Fibroblast of skin of abdomen (primary cell): ENCODE results near the gene CSNK2A1.
"Not testable (repeated sequence)": the region's sequence is repeated elsewhere in the genome, so short reads cannot be mapped to it uniquely, and the experiment has no call there.

Source experiments
- DNase-seq: peaks from one replicate; pipeline ENCODE4 v3.0.0-alpha.2; 2013

Gene CSNK2A1

DNA sequence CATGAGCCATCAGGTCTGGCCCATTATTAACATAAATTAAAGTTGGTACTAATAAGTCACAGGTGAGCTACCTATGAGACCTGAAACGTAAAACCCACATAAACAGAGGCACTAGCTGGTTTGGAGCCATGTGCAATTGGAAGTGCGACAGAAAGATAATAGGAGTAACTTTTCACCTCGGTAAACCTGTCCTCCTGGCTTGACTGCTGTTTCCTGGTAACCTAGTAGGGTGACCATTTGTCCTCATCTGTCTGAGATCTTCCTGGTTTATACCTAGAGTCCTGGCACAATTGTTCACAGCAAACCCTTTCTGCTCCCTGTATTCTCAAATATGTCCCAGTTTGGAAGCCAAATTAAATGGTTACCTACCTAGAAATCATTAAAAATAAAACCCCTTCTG is 88.6 kb downstream of the CSNK2A1 start:
- no peak for DNase-seq

DNA sequence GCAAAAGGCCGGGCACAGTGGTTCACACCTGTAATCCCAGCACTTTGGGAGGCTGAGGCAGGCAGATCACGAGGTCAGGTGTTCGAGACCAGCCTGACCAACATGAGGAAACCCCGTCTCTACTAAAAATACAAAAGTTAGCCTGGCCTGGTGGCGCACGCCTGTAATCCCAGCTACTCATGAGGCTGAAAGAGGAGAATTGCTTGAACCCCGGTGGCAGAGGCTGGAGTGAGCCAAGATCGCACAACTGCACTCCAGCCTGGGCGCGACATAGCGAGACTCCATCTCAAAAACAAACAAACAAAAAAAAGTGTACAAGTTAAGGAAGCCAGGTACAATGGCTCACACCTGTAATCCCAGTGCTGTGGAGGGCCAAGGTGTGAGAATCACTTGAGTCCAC is 91.6 kb downstream of the CSNK2A1 start:
- not testable (repeated sequence) for DNase-seq

DNA sequence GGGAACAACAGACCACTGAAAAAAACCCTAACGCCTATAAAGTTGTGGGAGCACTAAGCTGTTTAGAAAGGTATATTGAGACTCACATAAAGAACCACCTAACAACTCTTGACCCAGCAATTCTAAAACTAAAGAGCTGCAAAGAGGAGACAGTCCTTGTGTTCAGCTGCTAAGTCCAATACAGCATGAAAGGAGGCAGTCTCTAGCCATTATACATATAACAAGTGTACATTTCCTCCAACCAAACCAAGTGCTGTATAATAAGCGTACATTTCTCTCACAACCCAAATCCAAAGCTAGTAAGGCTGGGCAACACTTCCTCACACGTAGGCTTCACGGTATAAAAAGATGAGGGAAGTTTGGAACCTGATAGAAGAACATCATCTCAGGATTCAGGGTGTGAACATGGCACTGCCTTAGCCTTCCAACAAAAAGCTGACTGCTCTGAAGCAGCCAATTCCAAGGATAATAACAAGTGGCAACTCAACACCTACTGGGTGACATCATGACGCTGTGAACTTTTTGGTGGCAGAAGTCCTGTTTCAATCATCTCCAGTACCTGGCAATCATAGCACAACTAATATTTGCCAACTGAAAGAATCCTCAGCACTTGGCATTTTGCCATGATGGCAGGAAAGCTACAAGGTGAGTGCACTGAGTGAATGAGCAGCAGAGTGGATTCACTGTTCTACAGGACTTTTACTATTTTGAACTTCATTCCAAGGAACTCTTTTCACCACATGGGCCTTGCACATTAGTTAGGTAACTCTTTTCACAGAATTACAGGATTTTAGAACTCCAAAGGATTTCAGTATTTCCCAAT is 97.9 kb downstream of the CSNK2A1 start:
- DNase-seq, result no peak

DNA sequence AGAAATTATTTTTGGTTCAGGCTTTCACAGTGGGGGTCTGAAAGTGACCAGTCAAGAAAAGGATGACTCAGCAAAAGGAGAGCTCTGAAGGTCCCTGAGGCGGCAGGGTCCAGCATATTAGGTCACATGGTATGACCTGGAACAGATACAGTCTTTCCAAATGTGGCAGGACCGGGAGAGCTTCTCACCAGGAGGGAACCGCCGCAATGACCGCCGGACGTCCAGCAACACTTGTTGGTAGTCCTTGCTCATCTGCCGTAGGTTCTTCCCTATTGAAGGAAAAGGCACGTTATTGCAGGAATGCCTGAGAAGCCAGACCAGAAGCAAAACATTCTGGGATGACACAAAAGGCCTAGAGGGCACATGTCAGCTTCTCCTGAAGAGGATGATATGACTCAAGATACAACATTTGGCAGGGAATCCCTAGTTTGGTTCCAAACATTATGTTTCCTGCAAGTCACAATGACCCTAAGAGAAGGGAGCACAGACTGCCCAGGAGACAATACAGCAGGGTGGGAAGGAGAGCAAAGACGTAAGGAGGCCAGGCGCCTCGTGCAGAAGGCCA is 98.6 kb downstream of the CSNK2A1 start:
- no peak for DNase-seq

DNA sequence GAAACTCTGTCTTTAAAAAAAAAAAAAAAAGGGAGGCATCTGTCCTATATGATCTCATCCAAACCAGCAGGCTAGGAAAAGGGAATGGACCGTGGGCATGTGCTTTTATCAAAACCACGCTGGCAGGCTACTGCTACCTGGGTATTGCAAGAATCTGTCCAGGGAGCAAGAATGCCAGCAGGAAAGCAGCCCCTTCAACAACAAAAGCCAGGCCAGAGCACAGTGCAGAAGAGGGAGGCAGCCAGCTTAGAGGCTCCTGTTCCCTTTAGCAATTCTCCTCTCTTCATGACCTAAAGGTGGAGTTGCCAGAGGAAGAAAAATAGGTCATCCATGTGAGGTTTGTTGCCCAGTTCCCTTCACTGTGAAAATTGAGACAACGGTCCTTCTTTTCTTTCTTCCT is 99.5 kb downstream of the CSNK2A1 start:
- DNase-seq, result no peak

DNA sequence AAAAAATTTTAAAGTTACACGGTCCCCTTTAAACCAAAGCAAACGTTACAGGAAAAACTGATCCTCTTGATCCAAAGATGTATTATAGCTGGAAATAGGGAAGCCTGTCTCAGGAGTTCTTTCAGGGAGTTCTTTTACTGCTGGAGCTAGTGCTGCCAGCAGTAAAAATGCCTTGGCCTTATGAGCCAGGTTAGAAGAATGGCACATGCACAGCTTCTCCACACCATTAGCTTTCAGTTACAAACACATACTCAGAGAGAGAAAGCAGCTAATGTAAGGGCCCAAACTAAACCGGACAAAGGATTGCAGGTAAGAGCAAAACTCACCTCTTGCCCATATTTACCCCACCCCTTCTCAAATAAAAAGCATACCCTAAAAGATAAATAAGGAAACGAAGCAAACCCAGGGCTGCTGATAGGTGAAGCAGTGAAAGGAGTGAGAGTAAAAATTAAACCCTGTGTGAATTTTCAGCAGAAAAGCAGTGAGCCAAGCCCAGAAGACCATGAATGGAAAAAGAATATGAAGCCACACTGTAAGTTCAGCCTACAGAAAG is 100.3 kb downstream of the CSNK2A1 start:
- no peak for DNase-seq

DNA sequence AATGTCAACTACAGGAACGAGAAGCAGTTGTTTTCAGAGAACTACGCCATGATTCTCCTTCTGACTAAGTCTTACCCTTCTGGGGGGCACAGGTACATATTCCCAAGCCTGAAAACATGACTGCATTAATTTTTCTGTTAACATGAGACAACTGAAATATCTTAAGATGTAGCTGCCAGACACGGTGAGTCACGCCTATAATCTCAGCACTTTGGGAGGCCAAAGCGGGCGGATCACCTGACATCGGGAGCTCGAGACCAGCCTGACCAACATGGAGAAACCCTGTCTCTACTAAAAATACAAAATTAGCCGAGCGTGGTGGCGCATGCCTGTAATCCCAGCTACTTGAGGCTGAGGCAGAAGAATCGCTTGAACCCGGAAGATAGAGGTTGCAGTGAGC is 103.0 kb downstream of the CSNK2A1 start:
- DNase-seq, result no peak

DNA sequence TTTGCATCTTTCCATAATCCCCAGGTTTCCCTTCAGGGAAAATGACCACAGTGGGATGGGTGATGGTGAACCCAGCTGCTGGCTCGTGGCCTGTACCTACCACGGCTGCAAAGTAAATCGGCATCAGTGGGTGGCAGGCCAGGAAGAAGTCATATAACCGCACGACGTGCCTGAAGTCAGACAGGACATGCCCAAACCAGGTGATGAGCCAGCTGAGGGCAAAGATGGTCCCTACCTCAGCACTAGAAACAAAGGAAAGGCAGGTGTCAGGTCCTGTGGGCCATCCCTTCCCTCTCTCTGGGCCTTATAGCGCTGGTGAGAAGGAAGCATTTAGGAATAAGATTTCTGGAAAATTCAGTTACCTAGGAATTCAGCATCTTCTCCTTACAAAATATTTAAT is 103.4 kb downstream of the CSNK2A1 start:
- DNase-seq, result no peak

DNA sequence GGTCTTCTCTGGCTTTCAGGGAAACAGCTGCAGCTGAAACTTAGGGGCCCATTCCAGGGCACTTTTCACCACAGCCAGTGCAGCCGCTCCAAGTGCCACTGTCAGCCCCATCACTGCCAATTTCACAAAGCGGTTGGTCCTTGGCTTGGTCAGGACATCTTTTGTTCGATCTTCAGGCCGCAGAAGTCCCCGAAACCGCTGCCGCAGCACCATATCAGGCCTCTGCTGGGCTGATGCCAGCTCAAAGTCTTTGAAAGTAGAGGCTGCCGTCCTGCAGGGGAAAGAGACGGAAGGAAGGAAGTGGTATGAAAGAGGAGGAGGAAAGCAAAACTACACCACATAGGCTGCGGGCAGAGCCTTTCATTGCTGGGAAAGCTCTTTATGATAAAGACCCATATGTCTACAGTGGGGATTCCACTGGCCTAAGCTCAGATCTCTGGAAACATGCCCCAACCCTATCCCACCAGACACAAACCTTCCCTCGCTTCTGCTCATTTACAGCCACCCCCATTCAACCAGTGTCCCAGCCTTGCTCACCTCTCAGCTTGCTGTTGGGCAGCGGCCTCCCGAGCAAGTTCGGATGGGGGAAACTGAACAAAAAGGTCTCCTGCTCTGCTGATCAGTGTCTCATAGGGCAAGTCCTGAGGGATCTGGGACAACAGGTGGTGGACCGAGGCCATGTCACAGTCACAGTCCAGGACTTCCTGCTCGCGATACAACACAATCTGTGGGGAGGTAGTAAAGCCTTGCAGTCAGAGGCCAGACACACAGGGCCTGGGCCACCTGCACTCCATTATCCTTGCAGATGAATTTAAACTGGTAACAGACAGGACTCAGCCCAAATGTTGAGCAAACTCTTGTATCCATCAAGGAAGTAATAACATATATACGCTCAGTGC is 104.8 kb downstream of the CSNK2A1 start:
- no peak for DNase-seq

DNA sequence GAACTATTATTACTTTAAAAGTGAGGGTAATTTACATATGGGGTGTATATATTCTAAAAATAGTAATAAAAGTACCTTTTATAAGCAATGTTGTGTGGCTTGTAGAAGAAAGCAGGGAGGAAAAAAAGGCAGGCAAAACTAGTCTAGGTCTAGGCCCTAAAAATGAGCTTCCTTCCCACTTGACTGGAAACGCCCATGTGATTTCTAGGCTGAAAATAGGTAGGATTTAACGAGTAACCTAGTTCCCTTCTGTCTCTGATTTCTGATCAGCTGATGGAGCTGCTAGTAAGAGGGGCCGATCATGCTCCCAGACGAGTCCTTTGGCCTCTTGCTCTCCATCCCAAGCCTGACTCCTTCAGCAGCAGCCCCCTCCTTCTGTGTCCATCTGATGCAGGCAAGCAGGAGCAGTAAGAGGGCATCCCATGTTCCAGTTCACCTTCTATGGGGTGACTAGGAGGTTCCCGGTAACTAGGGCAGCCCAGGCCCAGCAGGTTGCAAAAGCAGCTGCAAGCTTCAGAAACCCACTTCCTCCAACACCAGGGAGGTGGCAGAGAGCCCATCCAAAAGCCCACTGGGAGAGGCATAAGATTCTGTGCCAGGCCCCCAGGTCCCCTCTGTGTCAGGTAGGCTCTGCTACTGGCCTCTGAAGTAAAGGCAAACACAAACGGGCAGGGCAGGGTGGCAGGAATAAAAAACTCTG is 105.7 kb downstream of the CSNK2A1 start:
- no peak for DNase-seq

DNA sequence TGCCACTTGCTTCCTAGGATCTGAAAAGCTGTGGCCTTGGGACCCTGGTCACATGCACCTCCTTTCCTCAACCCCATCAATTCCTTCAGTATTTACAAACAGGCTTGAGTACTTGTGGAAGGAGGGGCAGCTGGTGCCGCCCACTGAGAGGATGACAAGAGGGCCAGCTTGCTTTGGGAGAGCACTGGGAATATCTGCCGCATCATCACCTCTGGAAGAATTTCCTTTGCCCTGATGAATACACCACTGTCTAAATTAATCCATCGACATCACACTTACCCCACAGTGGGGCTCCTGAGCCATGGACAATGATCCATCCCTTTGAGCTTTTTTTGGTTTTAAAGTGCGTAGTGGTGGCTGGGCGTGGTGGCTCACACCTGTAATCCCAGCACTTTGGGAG is 107.1 kb downstream of the CSNK2A1 start:
- DNase-seq, result no peak

DNA sequence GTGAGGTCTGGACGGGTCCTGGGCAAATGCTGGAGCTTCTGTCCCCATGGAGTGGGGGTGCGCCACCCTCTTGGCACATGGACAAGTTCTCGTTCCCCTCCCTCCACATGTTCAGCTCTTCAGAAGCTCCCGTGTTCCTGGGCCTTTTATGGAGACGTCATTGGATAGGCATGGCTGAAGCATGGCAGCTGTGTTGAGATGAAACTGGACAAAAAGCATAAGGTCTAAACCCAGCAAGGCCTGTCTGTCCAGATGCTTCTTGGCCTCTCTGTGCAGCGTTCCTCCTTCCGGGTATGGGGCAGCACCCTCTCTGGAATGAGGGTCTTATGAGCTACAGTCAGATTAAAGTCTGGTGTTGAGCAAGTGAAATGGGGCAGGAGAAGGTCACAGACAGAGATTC is 108.0 kb downstream of the CSNK2A1 start:
- no peak for DNase-seq

DNA sequence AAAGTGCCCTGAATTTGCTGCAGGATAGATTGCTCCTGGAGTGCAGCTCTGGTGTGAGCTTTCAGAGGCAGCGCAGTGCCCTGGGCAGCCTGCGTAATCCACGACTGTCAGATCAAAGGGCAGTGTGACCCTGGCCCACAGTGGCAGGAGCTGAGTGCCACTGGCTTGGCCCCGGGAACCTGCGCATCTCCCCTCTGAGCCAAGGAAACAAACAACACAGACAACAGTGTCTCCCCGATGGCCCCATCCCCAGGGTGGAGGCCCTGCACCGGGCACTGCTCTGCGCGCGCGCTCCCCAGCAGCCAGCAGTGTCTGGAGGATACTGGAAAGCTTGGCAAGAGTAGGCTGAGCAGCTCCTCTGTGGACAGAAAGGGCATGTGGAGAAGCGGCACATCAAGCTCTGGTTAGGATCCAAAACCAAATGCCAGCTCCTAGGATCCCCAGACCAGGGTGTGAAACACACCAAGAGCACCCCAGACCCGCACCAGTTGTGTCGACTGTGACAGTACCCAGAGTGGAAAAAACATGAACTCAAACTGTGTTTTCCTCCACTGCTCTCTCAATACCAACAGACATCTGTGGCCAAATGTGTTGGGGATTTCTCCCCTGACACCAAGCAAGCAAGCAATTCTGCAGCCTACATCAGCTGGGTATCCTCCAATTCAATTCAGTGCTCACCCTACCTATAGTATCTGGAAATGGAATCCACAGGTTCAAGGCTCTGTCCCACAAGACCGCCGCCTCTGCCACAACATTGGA is 108.8 kb downstream of the CSNK2A1 start:
- DNase-seq, result no peak

DNA sequence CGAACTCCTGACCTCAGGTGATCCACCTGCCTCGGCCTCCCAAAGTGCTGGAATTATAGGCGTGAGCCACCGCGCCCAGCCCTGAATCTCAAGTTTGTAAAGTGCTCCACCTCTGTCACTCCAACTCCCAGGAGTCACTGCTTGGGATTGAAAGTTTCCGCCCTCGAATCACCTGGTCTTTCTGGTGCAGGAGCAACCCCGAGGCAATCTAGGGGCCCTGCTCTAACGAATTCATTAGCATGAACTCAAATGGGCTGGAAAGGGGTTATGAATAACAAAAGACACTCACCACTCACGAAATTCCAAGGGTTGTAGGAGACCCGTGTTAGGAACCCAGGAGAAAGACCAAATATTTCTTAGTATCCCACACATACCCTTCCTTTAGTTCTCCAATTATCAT is 109.4 kb downstream of the CSNK2A1 start:
- no peak for DNase-seq

DNA sequence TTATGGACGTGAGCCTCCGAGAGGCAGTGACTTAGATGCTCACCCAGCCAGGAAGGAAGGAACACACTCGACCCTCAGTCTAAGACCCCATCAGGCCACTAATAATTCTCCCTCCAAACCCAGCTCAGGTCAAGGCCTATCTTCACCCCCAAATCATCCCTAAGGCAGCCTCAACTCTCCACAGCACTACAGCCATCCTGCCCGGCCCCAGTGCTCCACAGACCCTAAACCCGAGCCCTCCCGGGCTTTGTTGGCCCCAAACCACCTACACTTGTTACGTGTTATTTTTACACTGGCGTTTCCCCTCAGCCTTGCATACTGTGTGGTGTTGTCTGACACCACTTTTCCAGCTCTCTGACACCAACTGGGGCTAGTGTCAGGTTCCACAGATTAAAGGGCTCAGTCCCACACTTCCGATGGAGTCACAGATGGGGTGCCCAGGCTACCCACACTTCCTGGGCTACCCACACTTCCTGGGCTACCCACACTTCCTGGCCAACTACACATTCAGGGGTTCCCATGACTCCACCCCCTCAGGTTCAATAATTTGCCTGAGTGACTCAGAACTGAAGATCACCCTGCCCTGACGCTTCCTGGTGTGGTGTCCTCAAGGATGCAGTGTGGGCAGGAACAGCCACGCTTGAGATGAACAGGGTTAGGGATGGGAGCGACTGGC is 110.2 kb downstream of the CSNK2A1 start:
- no peak for DNase-seq

DNA sequence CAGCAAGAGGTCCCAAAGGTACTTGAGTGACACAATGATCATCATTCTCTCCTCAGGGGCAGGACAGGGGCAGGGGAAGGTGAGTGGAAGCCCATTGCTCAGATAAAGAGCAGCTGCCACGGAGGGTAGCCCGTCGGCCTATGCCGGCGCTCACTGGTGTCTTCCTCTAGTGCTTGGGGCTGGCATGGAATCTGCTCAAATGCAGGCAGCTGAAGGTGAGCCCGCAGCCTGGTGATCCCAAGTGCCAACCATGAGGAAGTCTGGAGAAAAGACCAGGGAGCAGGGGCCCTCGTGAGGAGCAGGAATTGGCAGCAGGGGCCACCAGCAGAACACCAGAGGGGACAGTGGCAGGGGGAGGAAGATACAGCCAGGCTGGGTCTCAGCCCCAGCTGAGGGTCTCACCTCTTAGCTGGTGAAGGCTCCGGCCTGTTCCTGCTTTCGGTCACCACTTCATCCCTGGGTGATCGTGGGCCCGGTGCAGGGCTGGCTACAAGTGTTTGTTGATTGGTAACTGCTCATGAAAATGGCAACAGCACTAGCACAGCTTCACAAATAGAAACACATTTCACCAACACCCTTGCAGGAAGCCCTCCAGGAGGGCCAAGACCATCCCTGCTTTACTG is 110.8 kb downstream of the CSNK2A1 start:
- no peak for DNase-seq

DNA sequence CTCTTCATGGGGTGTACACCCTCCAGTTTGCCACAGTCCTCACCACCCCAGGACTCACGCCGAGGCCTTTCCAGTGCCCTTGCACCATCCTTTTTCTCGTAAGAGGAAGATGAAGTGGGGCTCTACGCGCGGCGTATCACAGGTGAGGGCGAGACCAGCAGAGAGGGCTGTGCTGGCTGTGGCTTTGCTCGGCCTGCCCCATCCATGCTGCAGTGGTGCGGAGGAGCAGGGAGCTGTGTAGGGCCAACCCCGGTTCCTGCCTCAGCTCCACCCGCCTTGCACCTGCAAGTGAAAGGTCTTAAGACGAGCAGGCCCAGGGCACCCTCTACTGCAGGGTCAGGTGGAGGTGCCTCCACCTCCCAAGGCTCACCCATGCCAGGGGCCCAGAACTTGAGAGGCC is 111.4 kb downstream of the CSNK2A1 start:
- no peak for DNase-seq

DNA sequence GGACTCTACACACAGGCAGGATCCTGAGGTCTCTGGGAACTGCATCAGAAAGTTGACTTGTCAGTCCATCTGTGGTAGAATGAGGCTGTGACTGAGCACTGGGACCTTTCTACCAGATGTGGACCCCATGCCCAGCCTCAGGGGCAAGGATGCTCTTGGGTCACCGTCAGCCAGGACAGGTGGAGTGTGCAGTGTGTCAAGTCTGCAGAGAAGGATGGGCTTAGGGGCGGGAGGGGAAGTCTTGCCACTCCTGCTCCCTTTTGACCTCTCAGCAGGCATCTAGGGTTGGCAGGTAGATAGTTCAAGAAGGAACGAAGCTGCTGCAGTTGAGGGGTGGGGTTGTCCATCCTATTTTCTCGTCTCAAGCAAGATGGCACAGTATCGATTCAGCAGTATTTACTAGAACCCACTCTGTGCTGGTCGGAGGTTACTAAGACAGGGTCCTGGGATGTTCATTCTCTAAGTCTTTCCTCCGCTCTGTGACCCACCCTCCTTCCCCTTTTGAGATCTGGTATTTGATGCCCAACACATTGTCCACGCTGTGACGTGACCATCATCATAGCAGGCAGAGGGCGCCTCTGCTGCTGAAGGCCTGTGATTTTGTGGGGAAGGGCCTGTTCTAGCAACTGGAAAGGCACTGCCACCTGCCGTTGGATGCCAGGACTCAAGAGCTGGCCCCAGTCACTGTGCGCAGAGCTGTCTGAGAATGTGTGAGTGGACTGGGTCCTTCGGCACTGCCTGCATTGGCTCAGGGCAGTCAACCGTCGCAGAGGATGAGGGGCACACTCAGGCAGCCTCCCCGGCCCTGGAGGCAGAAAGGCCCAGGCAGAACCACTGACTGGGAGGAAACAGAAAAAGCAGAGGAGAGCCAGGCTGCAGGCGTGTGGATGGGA is 112.3 kb downstream of the CSNK2A1 start:
- peak; percentile 67 for DNase-seq
